Aorta (tissue), 5 donors: ENCODE measurements around the gene KANSL1. TPM values are rescaled to one million over a fixed set of nuclear protein-coding genes. Genes with fewer than 3 reads are reported as not detected.
"Not testable (repeated sequence)": the region's sequence is repeated elsewhere in the genome, so short reads cannot be mapped to it uniquely, and the experiment has no call there.

Experiments
- ATAC-seq: fragments of 200-7000 bp; cut with Tn5 transposase; one replicate; pipeline ENCODE4 v1.9.1; 2022; ENCODE audit warnings: moderate library complexity; ENCODE audit not compliant: low FRiP score
- DNase-seq, 2 donors: peaks; one replicate each; pipeline ENCODE4 v3.0.0-alpha.2; 2020
- H3K27ac ChIP-seq, 2 donors: one replicate each; pipeline ENCODE4 v1.5.1; 2013; ENCODE audit warnings: low read length in 2 of 2, mild to moderate bottlenecking in 2 of 2, moderate library complexity in 2 of 2, control low read depth in 1 of 2, inconsistent platforms in 1 of 2, low read depth in 1 of 2
- H3K27me3 ChIP-seq, 2 donors: one replicate each; pipeline ENCODE4 v1.6.1; 2013; ENCODE audit warnings: control low read depth in 1 of 2, low read length in 1 of 2, mild to moderate bottlenecking in 1 of 2, moderate library complexity in 1 of 2; ENCODE audit not compliant: insufficient read depth in 2 of 2, control insufficient read depth in 1 of 2
- H3K36me3 ChIP-seq, 2 donors: one replicate each; pipeline ENCODE4 v1.6.1; 2013; ENCODE audit warnings: control low read depth in 1 of 2, low read length in 1 of 2, mild to moderate bottlenecking in 1 of 2; ENCODE audit not compliant: insufficient read depth in 2 of 2, control insufficient read depth in 1 of 2
- H3K4me1 ChIP-seq, 2 donors: one replicate each; pipeline ENCODE4 v1.6.1; 2013; ENCODE audit warnings: low read length in 2 of 2, control low read depth in 1 of 2, mild to moderate bottlenecking in 1 of 2, moderate library complexity in 1 of 2; ENCODE audit not compliant: insufficient read depth in 2 of 2, control insufficient read depth in 1 of 2
- H3K4me3 ChIP-seq, 2 donors: one replicate each; pipeline ENCODE4 v1.5.1; 2013; ENCODE audit warnings: low read length in 2 of 2, control low read depth in 1 of 2, mild to moderate bottlenecking in 1 of 2
- H3K9me3 ChIP-seq: one replicate; pipeline ENCODE4 v1.6.1; 2013; ENCODE audit warnings: mild to moderate bottlenecking, low read length; ENCODE audit not compliant: control insufficient read depth
- WGBS, 2 donors: extraction: QIAGEN DNeasy Blood & Tissue Kit; methylation state at CpG; one replicate each; pipeline ENCODE4 v1.1.7; 2013; 5-methylcytosine and 5-hydroxymethylcytosine counted together
- intact Hi-C, 2 donors: fragments of 100-400 bp; cut with DNase I; formaldehyde crosslinking; loops; one replicate each; pipeline versions ENCODE4 v1.14.2 to v1.15.0; 2022
- polyA plus RNA-seq, 2 donors: library from polyadenylated mRNA; stranded (reverse); fragments of 200-250 nt; gene quantifications; one replicate each; pipeline ENCODE4 v1.2.3, GENCODE V29; 2013
- total RNA-seq, 2 donors: library from RNA; stranded (reverse); fragmentation: NEBNext Ultra II Directional; extraction: Animal tissue kit (Norgen Biotek cat#: 25700); gene quantifications; one replicate each; pipeline ENCODE4 v1.2.1, GENCODE V29; 2021
- donor health status: healthy with polysubstance abuse.
- donor health status: Bipolar disorder and iron deficiency.
- donor health status: DM: no; HTN: no; CAD: no.
- donor health status: DM: no; HTN: no; CAD: no.
- donor health status: DM: yes; HTN: yes; CAD: no.

KANSL1 gene
- total and polyA plus RNA-seq, 4 donors = 6.5 to 109 (median 56.4) TPM

- no peaks in the 10 kb centered on the region for H3K9me3 ChIP-seq
- H3K4me3 ChIP-seq = peak overlapping the region; percentile 22 to 27
- WGBS, 2 donors = 40 to 42% methylated on average over 9 of the region's 9 CpGs
- intact Hi-C loops = loop anchor here (5.0 kb wide), 3 partner anchors 37 to 152 kb away; no protein-coding TSS in a partner anchor
- no peak for DNase-seq
- no peak for ATAC-seq
- no peak overlapping the region for H3K27ac ChIP-seq
- H3K36me3 ChIP-seq = no peaks in the 10 kb centered on the region
- no peaks in the 10 kb centered on the region for H3K27me3 ChIP-seq
- H3K4me1 ChIP-seq = peaks cover 0 to 5% of the 10 kb centered on the region in 2 donors
These were observed 1.4 kb upstream of the KANSL1 start for GRCh38 chr17:46194393-46195216.

GRCh38 chr17:46193626-46194392 is 580 bp upstream of the KANSL1 start:
- no peaks in the 10 kb centered on the region for H3K36me3 ChIP-seq
- ATAC-seq (peak; percentile 96), DNase-seq (peak; percentile 98 to 100)
- H3K9me3 ChIP-seq = no peaks in the 10 kb centered on the region
- H3K27me3 ChIP-seq = no peaks in the 10 kb centered on the region
- WGBS, 2 donors = 0% methylated on average over 56 to 60 of the region's 60 CpGs
- peak overlapping the region in 1 of 2 donors; percentile 87 for H3K27ac ChIP-seq
- H3K4me3 ChIP-seq = peak overlapping the region; percentile 77 to 86
- intact Hi-C loops = loop anchor here (5.0 kb wide), 3 partner anchors 37 to 152 kb away; no protein-coding TSS in a partner anchor
- peaks cover 0 to 5% of the 10 kb centered on the region in 2 donors for H3K4me1 ChIP-seq

GRCh38 chr17:46192439-46193150 is 634 bp downstream of the KANSL1 start:
- intact Hi-C loops = loop anchor here (5.0 kb wide), 3 partner anchors 35 to 150 kb away; no protein-coding TSS in a partner anchor
- Histone ChIP-seq H3K27me3 (no peaks in the 10 kb centered on the region), H3K9me3 (no peaks in the 10 kb centered on the region), H3K27ac (peak overlapping the region; percentile 95 to 96), H3K4me1 (peaks cover 0 to 5% of the 10 kb centered on the region in 2 donors), H3K36me3 (no peaks in the 10 kb centered on the region), H3K4me3 (peak overlapping the region; percentile 100)
- DNase-seq = peak; percentile 77 to 89
- WGBS, 2 donors = 1 to 2% methylated on average over 19 to 60 of the region's 60 CpGs
- peak; percentile 70 for ATAC-seq

- WGBS, 2 donors = 0% methylated on average over 7 of the region's 7 CpGs
- Histone ChIP-seq H3K27me3 (no peaks in the 10 kb centered on the region), H3K4me1 (peaks cover 0 to 5% of the 10 kb centered on the region in 2 donors), H3K27ac (peak overlapping the region; percentile 95 to 96), H3K4me3 (peak overlapping the region; percentile 100), H3K36me3 (no peaks in the 10 kb centered on the region), H3K9me3 (no peaks in the 10 kb centered on the region)
- DNase-seq = no peak
- intact Hi-C loops = loop anchor here (5.0 kb wide), 3 partner anchors 35 to 150 kb away; no protein-coding TSS in a partner anchor
- ATAC-seq = no peak
These were observed 1.1 kb downstream of the KANSL1 start for GRCh38 chr17:46192189-46192438.

GRCh38 chr17:46191322-46192188 is 1.7 kb downstream of the KANSL1 start:
- Histone ChIP-seq H3K9me3 (no peaks in the 10 kb centered on the region), H3K27ac (peak overlapping the region in 1 of 2 donors; percentile 86), H3K4me3 (peak overlapping the region; percentile 100), H3K27me3 (no peaks in the 10 kb centered on the region), H3K36me3 (no peaks in the 10 kb centered on the region), H3K4me1 (peaks cover 0 to 3% of the 10 kb centered on the region in 2 donors)
- 0 to 1% methylated on average over 20 of the region's 20 CpGs for WGBS, 2 donors
- intact Hi-C loops = loop anchor here (5.0 kb wide), 3 partner anchors 34 to 149 kb away; no protein-coding TSS in a partner anchor
- DNase-seq = no peak
- ATAC-seq = no peak

GRCh38 chr17:46190763-46191162 is 2.5 kb downstream of the KANSL1 start:
- Histone ChIP-seq H3K4me3 (peak overlapping the region in 1 of 2 donors; percentile 43), H3K4me1 (peaks cover 0 to 3% of the 10 kb centered on the region in 2 donors), H3K9me3 (no peaks in the 10 kb centered on the region), H3K27ac (no peak overlapping the region), H3K27me3 (no peaks in the 10 kb centered on the region), H3K36me3 (no peaks in the 10 kb centered on the region)
- 13 to 17% methylated on average over 4 of the region's 4 CpGs for WGBS, 2 donors
- intact Hi-C loops = loop anchor here (5.0 kb wide), 3 partner anchors 33 to 148 kb away; no protein-coding TSS in a partner anchor
- no peak for DNase-seq
- no peak for ATAC-seq

- not testable (repeated sequence) for H3K27me3 ChIP-seq, H3K27ac ChIP-seq, DNase-seq, H3K4me3 ChIP-seq, H3K9me3 ChIP-seq, H3K4me1 ChIP-seq, H3K36me3 ChIP-seq, ATAC-seq
- WGBS, 2 donors = 90 to 96% methylated on average over 3 of the region's 3 CpGs
- intact Hi-C loops = loop anchor here in 1 of 2 donors (10.0 kb wide), 1 partner anchor 52 kb away; no protein-coding TSS in a partner anchor
These were observed 6.4 kb downstream of the KANSL1 start for GRCh38 chr17:46186827-46187235.
